GM18858 (cell line): ENCODE results near the gene HDAC4.

Source experiments
- ATAC-seq: cut with Tn5 transposase; IDR thresholded peaks from one replicate; pipeline ENCODE4 v1.9.1; 2021; ENCODE audit not compliant: unreplicated experiment

HDAC4 gene

DNA sequence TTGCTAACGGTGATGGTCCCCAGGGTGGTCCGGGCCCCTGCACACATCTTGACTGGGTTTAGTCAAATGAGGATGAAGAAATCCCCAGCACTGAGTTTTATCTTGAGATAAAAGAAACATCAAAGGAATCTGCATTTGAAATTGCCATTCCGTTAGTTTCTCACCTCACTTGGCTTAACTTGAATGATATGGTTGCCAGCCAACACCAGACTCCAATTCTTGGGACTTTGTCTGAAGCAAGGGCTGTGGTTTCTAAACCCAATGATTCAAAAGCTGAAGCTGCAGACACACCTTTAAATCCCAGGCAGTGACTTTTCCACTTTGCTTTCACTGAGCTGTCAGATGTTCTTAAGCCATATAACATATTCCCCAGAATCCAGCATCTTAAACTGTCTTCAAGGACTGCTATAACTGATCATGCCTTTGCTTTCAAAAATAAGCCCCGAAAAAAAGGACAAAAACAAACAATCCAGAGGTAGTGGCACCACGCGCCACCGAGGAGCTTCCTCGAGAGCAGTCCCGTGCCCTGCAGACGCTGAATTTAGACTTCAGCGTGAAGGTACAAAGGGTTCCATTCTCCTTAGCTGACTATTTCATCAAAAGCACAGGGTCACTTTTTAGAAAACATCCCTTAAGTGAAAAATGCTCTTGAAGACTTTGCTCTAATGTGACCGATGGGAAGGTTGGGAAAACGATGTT lies 189.3 kb downstream of the HDAC4 start:
- ATAC-seq, result no peak

DNA sequence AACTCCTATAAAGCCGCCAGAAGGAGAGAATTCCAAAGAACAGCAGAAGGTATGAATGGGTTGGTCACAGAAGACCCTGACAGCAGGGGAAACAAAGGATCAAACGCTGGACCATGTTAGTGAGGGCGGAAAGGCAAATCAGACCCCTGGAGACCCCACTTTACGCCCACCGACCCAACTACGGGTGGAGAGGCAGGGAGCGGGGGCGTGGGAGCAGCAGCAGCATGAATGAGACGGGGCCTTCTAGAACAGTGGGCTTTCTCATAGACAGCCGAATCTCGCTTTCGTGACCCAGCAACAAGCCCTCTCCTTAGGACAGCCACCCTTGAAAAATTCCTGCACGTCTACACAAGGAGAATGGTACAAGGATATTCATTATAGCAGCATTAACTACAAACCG lies 191.0 kb downstream of the HDAC4 start:
- no peak for ATAC-seq

- ATAC-seq, result no peak
Measured at GRCh38 chr2:239208465-239209180, 192.2 kb downstream of the HDAC4 start.

DNA sequence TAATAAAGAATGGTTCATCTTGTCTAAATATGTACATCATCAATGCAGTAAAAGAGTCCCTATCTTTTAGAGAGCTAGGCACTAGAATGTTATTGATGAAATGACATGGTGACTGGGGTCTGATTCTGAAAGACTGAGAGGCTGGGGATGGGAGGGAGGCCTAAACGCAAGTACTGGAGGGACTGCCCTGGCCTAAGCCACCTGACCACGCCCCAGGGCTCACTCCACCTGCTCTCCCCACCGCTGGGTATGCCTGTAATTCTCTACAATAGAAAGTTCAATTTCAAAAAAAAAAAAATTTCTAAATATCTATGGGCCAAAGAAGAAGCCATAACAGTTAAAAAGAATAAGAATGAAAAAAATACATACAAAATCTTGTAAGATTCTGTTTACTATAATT lies 194.0 kb downstream of the HDAC4 start:
- no peak for ATAC-seq

GRCh38 chr2:239206042-239206441 lies 194.8 kb downstream of the HDAC4 start:
- ATAC-seq, result no peak

- no peak for ATAC-seq
Measured at GRCh38 chr2:239204876-239205468, 195.8 kb downstream of the HDAC4 start.

DNA sequence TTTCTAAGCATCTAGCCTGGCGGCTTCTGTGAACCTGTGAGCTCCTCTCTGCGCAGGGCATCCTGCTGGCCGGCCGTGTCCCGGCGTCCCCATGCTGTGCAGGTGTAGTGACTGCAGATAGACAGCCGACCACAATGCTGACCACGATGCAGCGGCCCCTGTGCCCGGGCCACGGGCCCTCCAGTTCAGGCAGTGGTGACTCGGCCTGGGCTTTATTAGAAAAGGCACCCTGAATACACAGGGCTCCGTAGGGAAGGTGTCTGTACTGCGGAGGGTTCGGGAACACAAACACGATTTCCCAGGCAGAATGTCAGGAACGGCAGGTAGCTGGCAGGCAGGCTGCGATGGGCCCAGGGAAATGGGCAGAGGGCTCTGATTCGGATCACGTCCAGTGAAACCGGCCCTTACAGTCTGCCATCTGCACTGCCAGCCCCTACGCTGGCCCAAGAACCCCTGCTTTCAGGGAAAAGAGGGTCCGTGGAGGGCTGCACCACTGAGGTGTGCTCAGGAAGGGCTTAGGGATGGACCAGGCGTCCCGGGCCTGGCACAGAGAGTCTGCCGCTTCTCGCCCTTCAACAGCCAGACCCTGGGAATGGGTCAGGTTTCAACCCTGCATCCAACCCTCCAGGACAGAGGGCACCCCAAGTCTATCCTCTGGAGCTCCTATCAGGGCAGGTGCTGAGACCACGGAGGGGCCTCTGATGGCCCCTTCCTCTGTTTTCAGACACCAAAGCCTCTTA lies 196.5 kb downstream of the HDAC4 start:
- ATAC-seq, result no peak

- no peak for ATAC-seq
Measured at GRCh38 chr2:239203443-239204135, 197.2 kb downstream of the HDAC4 start.

GRCh38 chr2:239202836-239203235 lies 198.0 kb downstream of the HDAC4 start:
- ATAC-seq, result no peak

- ATAC-seq, result no peak
Measured at GRCh38 chr2:239202343-239202742, 198.5 kb downstream of the HDAC4 start.

DNA sequence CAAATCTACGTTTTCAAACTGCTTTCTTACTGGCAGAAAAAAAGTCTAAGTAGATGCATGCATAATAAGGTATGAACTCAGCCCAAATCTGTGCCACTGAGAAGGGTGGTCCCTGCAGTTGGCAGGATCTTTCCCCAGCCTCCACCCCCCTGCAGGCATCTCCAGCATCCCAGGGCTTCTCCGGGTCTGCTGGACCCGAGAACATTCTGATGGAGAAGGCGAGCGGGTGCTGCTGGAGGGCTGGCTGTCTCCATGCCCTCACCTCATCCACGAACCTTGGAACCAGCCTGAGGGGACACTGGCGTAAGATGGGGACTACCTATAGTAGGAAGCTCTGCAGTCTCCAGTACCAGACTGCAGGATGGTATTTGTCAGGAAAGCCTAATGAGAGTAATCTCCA lies 198.9 kb downstream of the HDAC4 start:
- no peak for ATAC-seq

GRCh38 chr2:239201531-239201876 lies 199.3 kb downstream of the HDAC4 start:
- no peak for ATAC-seq

GRCh38 chr2:239200646-239201530 lies 199.9 kb downstream of the HDAC4 start:
- no peak for ATAC-seq

DNA sequence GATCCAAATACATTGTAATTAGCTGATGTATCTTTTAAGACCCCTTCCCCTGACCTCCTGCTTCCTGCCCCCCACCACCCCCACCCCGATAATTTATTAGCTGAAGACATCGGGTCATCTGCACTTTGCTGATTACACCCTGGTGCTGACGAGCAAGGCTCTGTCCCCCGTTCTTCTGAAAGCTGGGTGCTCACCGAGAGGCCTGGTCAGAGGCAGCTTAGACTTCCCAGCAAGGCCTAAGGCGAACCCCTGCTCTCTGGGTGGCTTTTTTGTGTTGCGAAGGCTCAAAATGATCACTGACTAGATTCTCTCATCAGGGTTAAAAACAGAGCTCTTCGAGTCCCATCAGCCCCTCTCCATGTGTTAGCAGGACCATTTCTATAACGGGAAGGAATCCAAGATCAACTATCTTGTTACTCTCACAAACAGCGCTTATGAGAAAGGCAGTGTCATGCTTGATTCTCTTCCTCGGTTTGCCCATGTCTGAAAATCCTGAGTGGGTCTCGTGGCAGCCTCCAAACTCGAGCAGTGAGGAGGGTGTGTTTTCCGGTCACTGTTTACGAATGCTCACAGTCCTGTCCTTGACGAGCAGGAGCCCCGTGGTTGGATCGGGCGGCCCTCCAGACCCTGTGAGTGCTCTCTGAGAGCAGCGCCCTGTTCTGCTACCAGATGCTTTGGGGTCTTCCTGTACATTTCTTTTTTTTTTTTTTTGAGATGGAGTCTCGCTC lies 201.6 kb downstream of the HDAC4 start:
- ATAC-seq, result no peak

DNA sequence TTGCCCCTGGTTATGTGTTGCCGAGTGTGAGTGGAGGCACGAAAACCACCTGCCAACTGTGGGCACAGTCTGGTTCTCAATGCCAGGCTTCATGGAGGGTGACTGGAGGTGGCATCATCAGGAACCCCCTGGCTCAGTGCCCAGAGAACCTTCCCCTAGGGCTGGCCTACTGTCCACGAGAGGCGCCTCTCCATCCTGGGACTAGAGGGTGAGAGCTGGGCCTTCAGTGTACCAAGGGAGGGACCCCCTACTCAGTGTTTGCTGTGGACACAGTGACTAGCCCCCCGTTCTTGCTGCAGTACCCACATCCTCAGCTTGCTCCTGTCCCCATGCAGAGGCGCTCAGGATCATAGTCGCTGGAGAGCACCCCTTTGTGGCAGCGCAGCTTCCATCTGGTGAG lies 202.6 kb downstream of the HDAC4 start:
- no peak for ATAC-seq

GRCh38 chr2:239197146-239197545 lies 203.7 kb downstream of the HDAC4 start:
- no peak for ATAC-seq

GRCh38 chr2:239196474-239197021 lies 204.3 kb downstream of the HDAC4 start:
- ATAC-seq, result no peak

- ATAC-seq, result no peak
Measured at GRCh38 chr2:239195992-239196391, 204.8 kb downstream of the HDAC4 start.

GRCh38 chr2:239195318-239195871 lies 205.4 kb downstream of the HDAC4 start:
- ATAC-seq, result no peak
